ENCODE results near the gene EEA1.
"Not testable (repeated sequence)": the region's sequence is repeated elsewhere in the genome, so short reads cannot be mapped to it uniquely, and the experiment has no call there.

The EEA1 gene

GRCh38 chr12:92844151-92844763, 84.8 kb downstream of the EEA1 start:
- in situ Hi-C loops (cut with MboI; ENCODE audit: low pct_unique_long_range_greater_than_20kb, low sequenced_read_pairs), result no loop called here
- DNase-seq, result no peak

GRCh38 chr12:92829686-92830282, 99.3 kb downstream of the EEA1 start:
- DNase-seq, result no peak
- in situ Hi-C loops (cut with MboI; ENCODE audit: low pct_unique_long_range_greater_than_20kb, low sequenced_read_pairs), result no loop called here

- no peak for DNase-seq
- in situ Hi-C loops (cut with MboI; ENCODE audit: low pct_unique_long_range_greater_than_20kb, low sequenced_read_pairs), result no loop called here
Observed at GRCh38 chr12:92828565-92828964, 100.5 kb downstream of the EEA1 start.

- in situ Hi-C loops (cut with MboI; ENCODE audit: low pct_unique_long_range_greater_than_20kb, low sequenced_read_pairs), result no loop called here
Observed at GRCh38 chr12:92827836-92828431, 101.2 kb downstream of the EEA1 start.

GRCh38 chr12:92821142-92821541, 108.0 kb downstream of the EEA1 start:
- in situ Hi-C loops (cut with MboI; ENCODE audit: low pct_unique_long_range_greater_than_20kb, low sequenced_read_pairs), result no loop called here
- no peak for DNase-seq

More at GRCh38 chr12:92827836-92828431, 101.2 kb downstream of the EEA1 start:
- DNase-seq, result peak; percentile 72

- in situ Hi-C loops (cut with MboI; ENCODE audit: low pct_unique_long_range_greater_than_20kb, low sequenced_read_pairs), result no loop called here
- no peak for DNase-seq
Observed at GRCh38 chr12:92814584-92814983, 114.5 kb downstream of the EEA1 start.

GRCh38 chr12:92810370-92810769, 118.7 kb downstream of the EEA1 start:
- in situ Hi-C loops (cut with MboI; ENCODE audit: low pct_unique_long_range_greater_than_20kb, low sequenced_read_pairs), result no loop called here
- no peak for DNase-seq

- no peak for DNase-seq
- in situ Hi-C loops (cut with MboI; ENCODE audit: low pct_unique_long_range_greater_than_20kb, low sequenced_read_pairs), result no loop called here
Observed at GRCh38 chr12:92803903-92804302, 125.2 kb downstream of the EEA1 start.

- in situ Hi-C loops (cut with MboI; ENCODE audit: low pct_unique_long_range_greater_than_20kb, low sequenced_read_pairs), result no loop called here
- DNase-seq, result no peak
Observed at GRCh38 chr12:92802906-92803305, 126.2 kb downstream of the EEA1 start.

- in situ Hi-C loops (cut with MboI; ENCODE audit: low pct_unique_long_range_greater_than_20kb, low sequenced_read_pairs), result no loop called here
- no peak for DNase-seq
Observed at GRCh38 chr12:92796650-92797049, 132.4 kb downstream of the EEA1 start.

- in situ Hi-C loops (cut with MboI; ENCODE audit: low pct_unique_long_range_greater_than_20kb, low sequenced_read_pairs), result no loop called here
- DNase-seq, result no peak
Observed at GRCh38 chr12:92794814-92795213, 134.3 kb downstream of the EEA1 start.

GRCh38 chr12:92794356-92794755, 134.7 kb downstream of the EEA1 start:
- DNase-seq; in situ Hi-C loops (cut with MboI; ENCODE audit: low pct_unique_long_range_greater_than_20kb, low sequenced_read_pairs): not testable (repeated sequence)

- DNase-seq, result no peak
- in situ Hi-C loops (cut with MboI; ENCODE audit: low pct_unique_long_range_greater_than_20kb, low sequenced_read_pairs), result no loop called here
Observed at GRCh38 chr12:92786045-92786444, 143.1 kb downstream of the EEA1 start.

GRCh38 chr12:92785563-92785950, 143.5 kb downstream of the EEA1 start:
- in situ Hi-C loops (cut with MboI; ENCODE audit: low pct_unique_long_range_greater_than_20kb, low sequenced_read_pairs), result no loop called here

GRCh38 chr12:92784797-92785562, 144.1 kb downstream of the EEA1 start:
- in situ Hi-C loops (cut with MboI; ENCODE audit: low pct_unique_long_range_greater_than_20kb, low sequenced_read_pairs), result no loop called here
- peak; percentile 89 for DNase-seq

More at GRCh38 chr12:92785563-92785950, 143.5 kb downstream of the EEA1 start:
- DNase-seq, result no peak

GRCh38 chr12:92784356-92784755, 144.7 kb downstream of the EEA1 start:
- in situ Hi-C loops (cut with MboI; ENCODE audit: low pct_unique_long_range_greater_than_20kb, low sequenced_read_pairs), result no loop called here
- no peak for DNase-seq

- DNase-seq, result no peak
- in situ Hi-C loops (cut with MboI; ENCODE audit: low pct_unique_long_range_greater_than_20kb, low sequenced_read_pairs), result no loop called here
Observed at GRCh38 chr12:92779902-92780301, 149.2 kb downstream of the EEA1 start.

- DNase-seq, result no peak
- in situ Hi-C loops (cut with MboI; ENCODE audit: low pct_unique_long_range_greater_than_20kb, low sequenced_read_pairs), result no loop called here
Observed at GRCh38 chr12:92778525-92778924, 150.6 kb downstream of the EEA1 start.

- no peak for DNase-seq
- in situ Hi-C loops (cut with MboI; ENCODE audit: low pct_unique_long_range_greater_than_20kb, low sequenced_read_pairs), result no loop called here
Observed at GRCh38 chr12:92775416-92775815, 153.7 kb downstream of the EEA1 start.

GRCh38 chr12:92771001-92771400, 158.1 kb downstream of the EEA1 start:
- in situ Hi-C loops (cut with MboI; ENCODE audit: low pct_unique_long_range_greater_than_20kb, low sequenced_read_pairs), result no loop called here
- DNase-seq, result no peak
